Measurements from ENCODE around the gene RNF213. TPM values are rescaled to one million over a fixed set of nuclear protein-coding genes. Genes with fewer than 3 reads are reported as not detected.

RNF213 gene
- total RNA-seq, 1 donor from 2014 or later, result 228 TPM

GRCh38 chr17:80421381-80422090 is 160.9 kb downstream of the RNF213 start:
- ATAC-seq (ENCODE audit: low read depth) (no peak), DNase-seq (no peak)
- peaks cover 25% of the 10 kb centered on the region for H3K36me3 Mint-ChIP-seq (ENCODE audit: low read depth)
- no peak overlapping the region for H3K27ac Mint-ChIP-seq
- intact Hi-C loops (cut with micrococcal nuclease), result no loop called here
- H3K9me3 Mint-ChIP-seq, result no peaks in the 10 kb centered on the region
- POLR2A ChIA-PET, result no interaction called here
- CTCF ChIA-PET, result no interaction called here
- TF ChIP-seq CTCF (IDR thresholded peaks at IDR 0.05), result no peak
- no peaks in the 10 kb centered on the region for H3K27me3 Mint-ChIP-seq
- peaks cover 29% of the 10 kb centered on the region for H3K4me1 Mint-ChIP-seq
- no peak overlapping the region for H3K4me3 Mint-ChIP-seq

- intact Hi-C loops (cut with micrococcal nuclease), result no loop called here
- ChIA-PET POLR2A (no interaction called here), CTCF (no interaction called here)
- DNase-seq, result no peak
- no peak for ATAC-seq (ENCODE audit: low read depth)
- H3K36me3 Mint-ChIP-seq (ENCODE audit: low read depth), result peaks cover 21% of the 10 kb centered on the region
- peaks cover 28% of the 10 kb centered on the region for H3K4me1 Mint-ChIP-seq
- H3K27me3 Mint-ChIP-seq, result no peaks in the 10 kb centered on the region
- TF ChIP-seq CTCF (IDR thresholded peaks at IDR 0.05), result no peak
- no peak overlapping the region for H3K27ac Mint-ChIP-seq
- H3K9me3 Mint-ChIP-seq, result no peaks in the 10 kb centered on the region
- H3K4me3 Mint-ChIP-seq, result no peak overlapping the region
These were observed 161.6 kb downstream of the RNF213 start for GRCh38 chr17:80422276-80422675.

- H3K27me3 Mint-ChIP-seq, result no peaks in the 10 kb centered on the region
- no peak overlapping the region for H3K4me3 Mint-ChIP-seq
- no peak for ATAC-seq (ENCODE audit: low read depth)
- ChIA-PET CTCF (no interaction called here), POLR2A (no interaction called here)
- no peak for TF ChIP-seq CTCF (IDR thresholded peaks at IDR 0.05)
- peaks cover 29% of the 10 kb centered on the region for H3K4me1 Mint-ChIP-seq
- DNase-seq, result no peak
- peaks cover 16% of the 10 kb centered on the region for H3K36me3 Mint-ChIP-seq (ENCODE audit: low read depth)
- H3K27ac Mint-ChIP-seq, result no peak overlapping the region
- no peaks in the 10 kb centered on the region for H3K9me3 Mint-ChIP-seq
- intact Hi-C loops (cut with micrococcal nuclease), result no loop called here
These were observed 162.3 kb downstream of the RNF213 start for GRCh38 chr17:80422981-80423380.

- POLR2A ChIA-PET, result no interaction called here
- Mint-ChIP-seq H3K4me3 (no peak overlapping the region), H3K27ac (no peak overlapping the region), H3K27me3 (no peaks in the 10 kb centered on the region), H3K4me1 (peaks cover 29% of the 10 kb centered on the region), H3K9me3 (no peaks in the 10 kb centered on the region), H3K36me3 (ENCODE audit: low read depth) (peaks cover 9% of the 10 kb centered on the region)
- no peak for TF ChIP-seq CTCF (IDR thresholded peaks at IDR 0.05)
- CTCF ChIA-PET, result interaction anchor here (1.3 kb wide), 1 partner anchor 152 kb away, joined by 3 read pairs; no protein-coding TSS in a partner anchor
- no peak for DNase-seq
- intact Hi-C loops (cut with micrococcal nuclease), result loop anchor here (1.0 kb wide), 1 partner anchor 8 kb away; the partner anchor contains the start of gene ENDOV
- ATAC-seq (ENCODE audit: low read depth), result no peak
These were observed 163.0 kb downstream of the RNF213 start for GRCh38 chr17:80423536-80424225.

GRCh38 chr17:80424261-80424660 is 163.6 kb downstream of the RNF213 start:
- intact Hi-C loops (cut with micrococcal nuclease), result loop anchor here (1.0 kb wide), 1 partner anchor 9 kb away; the partner anchor contains the start of gene ENDOV
- no peak for DNase-seq
- ChIA-PET POLR2A (no interaction called here), CTCF (interaction anchor here (1.3 to 4.3 kb wide), 2 partner anchors 151 to 546 kb away, joined by 3 to 52 read pairs; no protein-coding TSS in a partner anchor)
- H3K4me3 Mint-ChIP-seq, result no peak overlapping the region
- no peaks in the 10 kb centered on the region for H3K27me3 Mint-ChIP-seq
- ATAC-seq (ENCODE audit: low read depth), result no peak
- no peak overlapping the region for H3K27ac Mint-ChIP-seq
- peaks cover 29% of the 10 kb centered on the region for H3K4me1 Mint-ChIP-seq
- no peaks in the 10 kb centered on the region for H3K9me3 Mint-ChIP-seq
- no peak for TF ChIP-seq CTCF (IDR thresholded peaks at IDR 0.05)
- peaks cover 9% of the 10 kb centered on the region for H3K36me3 Mint-ChIP-seq (ENCODE audit: low read depth)

Measured in activated B cell treated with CpG ODN at 0.5 μM for 24 hours (primary cell).